ENCODE measurements around the gene GRK7.

GRK7 gene

DNA sequence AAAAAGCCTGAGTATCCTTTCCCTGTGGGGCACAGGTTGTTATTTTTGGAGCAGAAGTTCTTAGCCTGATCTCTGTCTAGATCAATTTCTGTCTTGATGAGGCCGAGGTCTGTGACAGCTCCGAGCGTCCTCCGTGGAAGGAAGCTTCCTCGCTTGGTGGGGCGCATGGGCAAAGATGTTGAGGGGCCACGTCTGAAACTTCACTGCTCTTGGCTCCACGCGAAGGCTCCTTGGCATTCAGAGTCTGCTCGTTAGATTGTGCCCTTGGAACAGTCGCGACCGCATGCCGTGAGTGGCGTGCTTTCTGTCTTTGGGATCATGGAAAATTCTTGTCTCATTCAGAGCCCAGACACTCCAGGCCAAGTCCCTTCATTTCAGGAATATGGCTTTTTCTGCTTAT, 13.7 kb downstream of the GRK7 start:
- no peak overlapping the region for H3K27ac ChIP-seq (ENCODE audit: low read length)

DNA sequence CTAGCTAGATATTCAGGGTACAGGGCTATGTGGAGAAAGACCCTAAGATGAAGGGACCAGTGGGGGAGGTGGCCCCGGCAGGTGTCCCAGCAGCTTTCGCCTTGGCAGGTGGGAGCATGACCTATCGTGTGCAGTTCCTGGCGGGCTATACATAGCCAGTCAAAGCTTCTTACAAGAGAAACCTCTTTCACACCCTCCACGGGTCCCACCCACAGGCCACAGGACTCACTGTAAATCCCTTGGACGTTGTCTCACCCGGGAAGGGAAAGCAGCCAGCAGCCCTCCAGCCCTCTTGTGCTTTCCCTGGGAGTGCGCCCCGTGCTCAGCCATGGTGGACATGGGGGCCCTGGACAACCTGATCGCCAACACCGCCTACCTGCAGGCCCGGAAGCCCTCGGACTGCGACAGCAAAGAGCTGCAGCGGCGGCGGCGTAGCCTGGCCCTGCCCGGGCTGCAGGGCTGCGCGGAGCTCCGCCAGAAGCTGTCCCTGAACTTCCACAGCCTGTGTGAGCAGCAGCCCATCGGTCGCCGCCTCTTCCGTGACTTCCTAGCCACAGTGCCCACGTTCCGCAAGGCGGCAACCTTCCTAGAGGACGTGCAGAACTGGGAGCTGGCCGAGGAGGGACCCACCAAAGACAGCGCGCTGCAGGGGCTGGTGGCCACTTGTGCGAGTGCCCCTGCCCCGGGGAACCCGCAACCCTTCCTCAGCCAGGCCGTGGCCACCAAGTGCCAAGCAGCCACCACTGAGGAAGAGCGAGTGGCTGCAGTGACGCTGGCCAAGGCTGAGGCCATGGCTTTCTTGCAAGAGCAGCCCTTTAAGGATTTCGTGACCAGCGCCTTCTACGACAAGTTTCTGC, 15.0 kb downstream of the GRK7 start:
- H3K36me3 ChIP-seq (replicated peaks; ENCODE audit: low read depth, low read length) = no peaks in the 10 kb centered on the region
- TF ChIP-seq, protein P1, sequence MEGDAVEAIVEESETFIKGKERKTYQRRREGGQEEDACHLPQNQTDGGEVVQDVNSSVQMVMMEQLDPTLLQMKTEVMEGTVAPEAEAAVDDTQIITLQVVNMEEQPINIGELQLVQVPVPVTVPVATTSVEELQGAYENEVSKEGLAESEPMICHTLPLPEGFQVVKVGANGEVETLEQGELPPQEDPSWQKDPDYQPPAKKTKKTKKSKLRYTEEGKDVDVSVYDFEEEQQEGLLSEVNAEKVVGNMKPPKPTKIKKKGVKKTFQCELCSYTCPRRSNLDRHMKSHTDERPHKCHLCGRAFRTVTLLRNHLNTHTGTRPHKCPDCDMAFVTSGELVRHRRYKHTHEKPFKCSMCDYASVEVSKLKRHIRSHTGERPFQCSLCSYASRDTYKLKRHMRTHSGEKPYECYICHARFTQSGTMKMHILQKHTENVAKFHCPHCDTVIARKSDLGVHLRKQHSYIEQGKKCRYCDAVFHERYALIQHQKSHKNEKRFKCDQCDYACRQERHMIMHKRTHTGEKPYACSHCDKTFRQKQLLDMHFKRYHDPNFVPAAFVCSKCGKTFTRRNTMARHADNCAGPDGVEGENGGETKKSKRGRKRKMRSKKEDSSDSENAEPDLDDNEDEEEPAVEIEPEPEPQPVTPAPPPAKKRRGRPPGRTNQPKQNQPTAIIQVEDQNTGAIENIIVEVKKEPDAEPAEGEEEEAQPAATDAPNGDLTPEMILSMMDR (IDR thresholded peaks at IDR 0.05; ENCODE audit: low read depth, low read length) = no peak
- TF ChIP-seq EZH2phosphoT487 (IDR thresholded peaks at IDR 0.05; ENCODE audit: low read depth) = no peak
- no peak overlapping the region for H3K4me3 ChIP-seq (ENCODE audit: low read length)
- no peaks in the 10 kb centered on the region for H3K27me3 ChIP-seq (ENCODE audit: low read depth, low read length)
- no peak overlapping the region for H3K4me2 ChIP-seq (ENCODE audit: low read length)
- H3K27ac ChIP-seq (ENCODE audit: low read length) = no peak overlapping the region
- no peaks in the 10 kb centered on the region for H4K20me1 ChIP-seq (ENCODE audit: insufficient read depth, low read length)
- H3K9ac ChIP-seq (ENCODE audit: low read length) = no peak overlapping the region
- no peak overlapping the region for H2AFZ ChIP-seq (ENCODE audit: low read depth, low read length)
- H3K4me1 ChIP-seq (ENCODE audit: low read length) = no peaks in the 10 kb centered on the region
- no peaks in the 10 kb centered on the region for H3K9me3 ChIP-seq (ENCODE audit: insufficient read depth, low read length)
- no peaks in the 10 kb centered on the region for H3K79me2 ChIP-seq (ENCODE audit: low read length)

More for the DNA sequence above, 13.7 kb downstream of the GRK7 start:
- H3K4me1 ChIP-seq (ENCODE audit: low read length) = no peaks in the 10 kb centered on the region
- H4K20me1 ChIP-seq (ENCODE audit: insufficient read depth, low read length) = no peaks in the 10 kb centered on the region
- TF ChIP-seq, protein P1 (IDR thresholded peaks at IDR 0.05; ENCODE audit: low read depth, low read length) = no peak
- no peak for TF ChIP-seq EZH2phosphoT487 (IDR thresholded peaks at IDR 0.05; ENCODE audit: low read depth)
- no peaks in the 10 kb centered on the region for H3K79me2 ChIP-seq (ENCODE audit: low read length)
- H3K4me2 ChIP-seq (ENCODE audit: low read length) = no peak overlapping the region
- H3K27me3 ChIP-seq (ENCODE audit: low read depth, low read length) = no peaks in the 10 kb centered on the region
- H3K36me3 ChIP-seq (replicated peaks; ENCODE audit: low read depth, low read length) = no peaks in the 10 kb centered on the region
- no peak overlapping the region for H3K9ac ChIP-seq (ENCODE audit: low read length)
- H3K9me3 ChIP-seq (ENCODE audit: insufficient read depth, low read length) = no peaks in the 10 kb centered on the region
- no peak overlapping the region for H2AFZ ChIP-seq (ENCODE audit: low read depth, low read length)
- no peak overlapping the region for H3K4me3 ChIP-seq (ENCODE audit: low read length)

DNA sequence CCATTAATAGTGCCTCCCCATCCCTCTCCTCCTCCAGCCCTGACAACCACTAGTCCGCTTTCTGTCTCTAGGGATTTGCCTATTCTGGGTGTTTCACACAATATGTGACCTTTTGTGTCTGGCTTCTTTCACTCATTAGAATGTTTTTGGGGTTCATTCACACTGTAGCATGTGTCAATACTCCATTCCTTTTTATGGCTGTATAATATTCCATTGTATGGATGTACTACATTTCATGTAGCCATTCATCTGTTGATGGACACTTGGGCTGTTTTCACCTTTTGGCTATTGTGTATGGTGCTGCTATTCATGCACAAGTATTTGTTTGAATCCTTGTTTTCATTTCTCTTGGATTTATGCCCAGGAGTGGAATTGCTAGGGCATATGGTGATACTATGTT, 16.5 kb downstream of the GRK7 start:
- Histone ChIP-seq H3K4me2 (ENCODE audit: low read length) (no peak overlapping the region), H3K27ac (ENCODE audit: low read length) (no peak overlapping the region), H3K4me1 (ENCODE audit: low read length) (no peaks in the 10 kb centered on the region), H4K20me1 (ENCODE audit: insufficient read depth, low read length) (no peaks in the 10 kb centered on the region), H3K4me3 (ENCODE audit: low read length) (no peak overlapping the region), H3K79me2 (ENCODE audit: low read length) (no peaks in the 10 kb centered on the region), H3K9ac (ENCODE audit: low read length) (no peak overlapping the region), H3K36me3 (replicated peaks; ENCODE audit: low read depth, low read length) (no peaks in the 10 kb centered on the region), H2AFZ (ENCODE audit: low read depth, low read length) (no peak overlapping the region), H3K27me3 (ENCODE audit: low read depth, low read length) (no peaks in the 10 kb centered on the region), H3K9me3 (ENCODE audit: insufficient read depth, low read length) (no peaks in the 10 kb centered on the region)
- TF ChIP-seq, protein P1 (IDR thresholded peaks at IDR 0.05; ENCODE audit: low read depth, low read length) = no peak
- TF ChIP-seq EZH2phosphoT487 (IDR thresholded peaks at IDR 0.05; ENCODE audit: low read depth) = no peak

DNA sequence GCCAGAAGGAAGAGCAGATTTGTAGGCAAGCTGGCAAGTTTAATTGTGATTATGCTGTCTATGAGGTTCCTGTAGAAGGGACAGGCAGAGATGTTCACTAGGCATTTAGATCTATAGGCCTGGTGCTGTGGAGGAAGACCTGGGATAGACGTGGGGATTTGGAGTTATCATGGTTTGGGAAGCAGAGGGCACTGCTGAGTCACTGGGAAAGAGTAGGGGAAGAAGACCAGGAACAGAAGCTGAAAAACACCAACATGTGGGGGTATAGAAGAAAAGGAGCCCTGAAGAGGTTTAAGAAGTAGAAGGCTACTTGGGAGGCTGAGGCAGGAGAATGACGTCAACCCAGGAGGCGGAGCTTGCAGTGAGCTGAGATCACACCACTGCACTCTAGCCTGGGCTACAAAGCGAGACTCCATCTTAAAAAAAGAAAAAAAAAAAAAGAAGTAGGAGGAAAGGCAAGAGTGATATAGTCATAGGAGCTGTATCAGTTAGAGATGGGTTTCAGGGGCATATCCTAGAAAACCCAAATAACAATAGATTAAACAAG, 19.3 kb downstream of the GRK7 start:
- Histone ChIP-seq H3K4me1 (ENCODE audit: low read length) (no peaks in the 10 kb centered on the region), H3K27me3 (ENCODE audit: low read depth, low read length) (no peaks in the 10 kb centered on the region), H3K9me3 (ENCODE audit: insufficient read depth, low read length) (no peaks in the 10 kb centered on the region), H3K4me3 (ENCODE audit: low read length) (no peak overlapping the region), H3K79me2 (ENCODE audit: low read length) (no peaks in the 10 kb centered on the region), H2AFZ (ENCODE audit: low read depth, low read length) (no peak overlapping the region), H3K27ac (ENCODE audit: low read length) (no peak overlapping the region), H3K9ac (ENCODE audit: low read length) (no peak overlapping the region), H3K36me3 (replicated peaks; ENCODE audit: low read depth, low read length) (no peaks in the 10 kb centered on the region), H3K4me2 (ENCODE audit: low read length) (no peak overlapping the region), H4K20me1 (ENCODE audit: insufficient read depth, low read length) (no peaks in the 10 kb centered on the region)
- TF ChIP-seq EZH2phosphoT487 (IDR thresholded peaks at IDR 0.05; ENCODE audit: low read depth) = no peak
- TF ChIP-seq, protein P1 (IDR thresholded peaks at IDR 0.05; ENCODE audit: low read depth, low read length) = no peak
